ENCODE results near the gene AP3B1. TPM values are rescaled to one million over a fixed set of nuclear protein-coding genes. Genes with fewer than 3 reads are reported as not detected.
"Not testable (repeated sequence)": the region's sequence is repeated elsewhere in the genome, so short reads cannot be mapped to it uniquely, and the experiment has no call there.

Gene AP3B1
- total RNA-seq, 1 donor from 2014 or later: 62.1 TPM

- not testable (repeated sequence) for H3K27me3 ChIP-seq (ENCODE audit: control insufficient read depth in 3 of 3, insufficient read depth in 3 of 3, low read length in 3 of 3); H3K9ac ChIP-seq (ENCODE audit: low read depth in 1 of 3, low read length in 3 of 3); H3K36me3 ChIP-seq (ENCODE audit: control insufficient read depth in 3 of 3, insufficient read depth in 3 of 3, low read length in 3 of 3); H3K9me3 ChIP-seq (ENCODE audit: control insufficient read depth in 3 of 3, low read length in 3 of 3); H3K4me3 ChIP-seq (ENCODE audit: low read length in 3 of 3); H3K27ac ChIP-seq (ENCODE audit: low read depth, low read length); H3K4me1 ChIP-seq (ENCODE audit: control insufficient read depth in 3 of 3, insufficient read depth in 3 of 3, low read length in 3 of 3)
Observed at GRCh38 chr5:78046823-78047222, 247.7 kb downstream of the AP3B1 start.

- no peaks in the 10 kb centered on the region for H3K4me1 ChIP-seq (ENCODE audit: control insufficient read depth in 3 of 3, insufficient read depth in 3 of 3, low read length in 3 of 3)
- no peak overlapping the region for H3K4me3 ChIP-seq (ENCODE audit: low read length in 3 of 3)
- peaks cover 0 to 2% (median 0%) of the 10 kb centered on the region in 3 donors for H3K36me3 ChIP-seq (ENCODE audit: control insufficient read depth in 3 of 3, insufficient read depth in 3 of 3, low read length in 3 of 3)
- no peaks in the 10 kb centered on the region for H3K9me3 ChIP-seq (ENCODE audit: control insufficient read depth in 3 of 3, low read length in 3 of 3)
- H3K27ac ChIP-seq (ENCODE audit: low read depth, low read length): no peak overlapping the region
- H3K9ac ChIP-seq (ENCODE audit: low read depth in 1 of 3, low read length in 3 of 3): no peak overlapping the region
- no peaks in the 10 kb centered on the region for H3K27me3 ChIP-seq (ENCODE audit: control insufficient read depth in 3 of 3, insufficient read depth in 3 of 3, low read length in 3 of 3)
Observed at GRCh38 chr5:78046006-78046405, 248.5 kb downstream of the AP3B1 start.

- no peaks in the 10 kb centered on the region for H3K9me3 ChIP-seq (ENCODE audit: control insufficient read depth in 3 of 3, low read length in 3 of 3)
- no peak overlapping the region for H3K4me3 ChIP-seq (ENCODE audit: low read length in 3 of 3)
- no peak overlapping the region for H3K27ac ChIP-seq (ENCODE audit: low read depth, low read length)
- no peaks in the 10 kb centered on the region for H3K27me3 ChIP-seq (ENCODE audit: control insufficient read depth in 3 of 3, insufficient read depth in 3 of 3, low read length in 3 of 3)
- H3K4me1 ChIP-seq (ENCODE audit: control insufficient read depth in 3 of 3, insufficient read depth in 3 of 3, low read length in 3 of 3): no peaks in the 10 kb centered on the region
- H3K9ac ChIP-seq (ENCODE audit: low read depth in 1 of 3, low read length in 3 of 3): no peak overlapping the region
- H3K36me3 ChIP-seq (ENCODE audit: control insufficient read depth in 3 of 3, insufficient read depth in 3 of 3, low read length in 3 of 3): no peaks in the 10 kb centered on the region
Observed at GRCh38 chr5:78041805-78042204, 252.7 kb downstream of the AP3B1 start.

GRCh38 chr5:78025540-78025939, 269.0 kb downstream of the AP3B1 start:
- no peaks in the 10 kb centered on the region for H3K4me1 ChIP-seq (ENCODE audit: control insufficient read depth in 3 of 3, insufficient read depth in 3 of 3, low read length in 3 of 3)
- no peak overlapping the region for H3K4me3 ChIP-seq (ENCODE audit: low read length in 3 of 3)
- no peak overlapping the region for H3K9ac ChIP-seq (ENCODE audit: low read depth in 1 of 3, low read length in 3 of 3)
- no peaks in the 10 kb centered on the region for H3K9me3 ChIP-seq (ENCODE audit: control insufficient read depth in 3 of 3, low read length in 3 of 3)
- no peaks in the 10 kb centered on the region for H3K27me3 ChIP-seq (ENCODE audit: control insufficient read depth in 3 of 3, insufficient read depth in 3 of 3, low read length in 3 of 3)
- H3K36me3 ChIP-seq (ENCODE audit: control insufficient read depth in 3 of 3, insufficient read depth in 3 of 3, low read length in 3 of 3): no peaks in the 10 kb centered on the region
- no peak overlapping the region for H3K27ac ChIP-seq (ENCODE audit: low read depth, low read length)

- H3K4me1 ChIP-seq (ENCODE audit: control insufficient read depth in 3 of 3, insufficient read depth in 3 of 3, low read length in 3 of 3): no peaks in the 10 kb centered on the region
- no peaks in the 10 kb centered on the region for H3K27me3 ChIP-seq (ENCODE audit: control insufficient read depth in 3 of 3, insufficient read depth in 3 of 3, low read length in 3 of 3)
- H3K9me3 ChIP-seq (ENCODE audit: control insufficient read depth in 3 of 3, low read length in 3 of 3): no peaks in the 10 kb centered on the region
- H3K27ac ChIP-seq (ENCODE audit: low read depth, low read length): no peak overlapping the region
- no peak overlapping the region for H3K9ac ChIP-seq (ENCODE audit: low read depth in 1 of 3, low read length in 3 of 3)
- peaks cover 0 to 3% (median 0%) of the 10 kb centered on the region in 3 donors for H3K36me3 ChIP-seq (ENCODE audit: control insufficient read depth in 3 of 3, insufficient read depth in 3 of 3, low read length in 3 of 3)
- H3K4me3 ChIP-seq (ENCODE audit: low read length in 3 of 3): no peak overlapping the region
Observed at GRCh38 chr5:78019744-78020143, 274.8 kb downstream of the AP3B1 start.

GRCh38 chr5:78016863-78017529, 277.5 kb downstream of the AP3B1 start:
- Histone ChIP-seq H3K27me3 (ENCODE audit: control insufficient read depth in 3 of 3, insufficient read depth in 3 of 3, low read length in 3 of 3) (no peaks in the 10 kb centered on the region), H3K4me3 (ENCODE audit: low read length in 3 of 3) (no peak overlapping the region), H3K27ac (ENCODE audit: low read depth, low read length) (no peak overlapping the region), H3K4me1 (ENCODE audit: control insufficient read depth in 3 of 3, insufficient read depth in 3 of 3, low read length in 3 of 3) (no peaks in the 10 kb centered on the region), H3K9me3 (ENCODE audit: control insufficient read depth in 3 of 3, low read length in 3 of 3) (no peaks in the 10 kb centered on the region), H3K9ac (ENCODE audit: low read depth in 1 of 3, low read length in 3 of 3) (peak overlapping the region in 1 of 3 donors; percentile 10), H3K36me3 (ENCODE audit: control insufficient read depth in 3 of 3, insufficient read depth in 3 of 3, low read length in 3 of 3) (peaks cover 0 to 3% (median 0%) of the 10 kb centered on the region in 3 donors)

- Histone ChIP-seq H3K9ac (ENCODE audit: low read depth in 1 of 3, low read length in 3 of 3) (no peak overlapping the region), H3K27me3 (ENCODE audit: control insufficient read depth in 3 of 3, insufficient read depth in 3 of 3, low read length in 3 of 3) (no peaks in the 10 kb centered on the region), H3K4me3 (ENCODE audit: low read length in 3 of 3) (no peak overlapping the region), H3K27ac (ENCODE audit: low read depth, low read length) (no peak overlapping the region), H3K4me1 (ENCODE audit: control insufficient read depth in 3 of 3, insufficient read depth in 3 of 3, low read length in 3 of 3) (no peaks in the 10 kb centered on the region), H3K9me3 (ENCODE audit: control insufficient read depth in 3 of 3, low read length in 3 of 3) (no peaks in the 10 kb centered on the region), H3K36me3 (ENCODE audit: control insufficient read depth in 3 of 3, insufficient read depth in 3 of 3, low read length in 3 of 3) (no peaks in the 10 kb centered on the region)
Observed at GRCh38 chr5:78009937-78010527, 284.5 kb downstream of the AP3B1 start.

GRCh38 chr5:78008356-78008967, 286.0 kb downstream of the AP3B1 start:
- Histone ChIP-seq H3K9me3 (ENCODE audit: control insufficient read depth in 3 of 3, low read length in 3 of 3) (no peaks in the 10 kb centered on the region), H3K27ac (ENCODE audit: low read depth, low read length) (no peak overlapping the region), H3K4me1 (ENCODE audit: control insufficient read depth in 3 of 3, insufficient read depth in 3 of 3, low read length in 3 of 3) (no peaks in the 10 kb centered on the region), H3K36me3 (ENCODE audit: control insufficient read depth in 3 of 3, insufficient read depth in 3 of 3, low read length in 3 of 3) (no peaks in the 10 kb centered on the region), H3K27me3 (ENCODE audit: control insufficient read depth in 3 of 3, insufficient read depth in 3 of 3, low read length in 3 of 3) (no peaks in the 10 kb centered on the region), H3K9ac (ENCODE audit: low read depth in 1 of 3, low read length in 3 of 3) (no peak overlapping the region), H3K4me3 (ENCODE audit: low read length in 3 of 3) (no peak overlapping the region)

- Histone ChIP-seq H3K27me3 (ENCODE audit: control insufficient read depth in 3 of 3, insufficient read depth in 3 of 3, low read length in 3 of 3) (no peaks in the 10 kb centered on the region), H3K36me3 (ENCODE audit: control insufficient read depth in 3 of 3, insufficient read depth in 3 of 3, low read length in 3 of 3) (peaks cover 0 to 3% (median 0%) of the 10 kb centered on the region in 3 donors), H3K9me3 (ENCODE audit: control insufficient read depth in 3 of 3, low read length in 3 of 3) (no peaks in the 10 kb centered on the region), H3K27ac (ENCODE audit: low read depth, low read length) (no peak overlapping the region), H3K4me3 (ENCODE audit: low read length in 3 of 3) (no peak overlapping the region), H3K4me1 (ENCODE audit: control insufficient read depth in 3 of 3, insufficient read depth in 3 of 3, low read length in 3 of 3) (no peaks in the 10 kb centered on the region), H3K9ac (ENCODE audit: low read depth in 1 of 3, low read length in 3 of 3) (no peak overlapping the region)
Observed at GRCh38 chr5:78007233-78007632, 287.3 kb downstream of the AP3B1 start.

GRCh38 chr5:78006449-78006848, 288.0 kb downstream of the AP3B1 start:
- Histone ChIP-seq H3K27ac (ENCODE audit: low read depth, low read length) (no peak overlapping the region), H3K9ac (ENCODE audit: low read depth in 1 of 3, low read length in 3 of 3) (no peak overlapping the region), H3K9me3 (ENCODE audit: control insufficient read depth in 3 of 3, low read length in 3 of 3) (no peaks in the 10 kb centered on the region), H3K4me3 (ENCODE audit: low read length in 3 of 3) (no peak overlapping the region), H3K27me3 (ENCODE audit: control insufficient read depth in 3 of 3, insufficient read depth in 3 of 3, low read length in 3 of 3) (no peaks in the 10 kb centered on the region), H3K36me3 (ENCODE audit: control insufficient read depth in 3 of 3, insufficient read depth in 3 of 3, low read length in 3 of 3) (peaks cover 0 to 3% (median 0%) of the 10 kb centered on the region in 3 donors), H3K4me1 (ENCODE audit: control insufficient read depth in 3 of 3, insufficient read depth in 3 of 3, low read length in 3 of 3) (no peaks in the 10 kb centered on the region)

Data from skeletal muscle tissue (tissue), 4 donors.